ENCODE data around the gene TGFA.

DNA sequence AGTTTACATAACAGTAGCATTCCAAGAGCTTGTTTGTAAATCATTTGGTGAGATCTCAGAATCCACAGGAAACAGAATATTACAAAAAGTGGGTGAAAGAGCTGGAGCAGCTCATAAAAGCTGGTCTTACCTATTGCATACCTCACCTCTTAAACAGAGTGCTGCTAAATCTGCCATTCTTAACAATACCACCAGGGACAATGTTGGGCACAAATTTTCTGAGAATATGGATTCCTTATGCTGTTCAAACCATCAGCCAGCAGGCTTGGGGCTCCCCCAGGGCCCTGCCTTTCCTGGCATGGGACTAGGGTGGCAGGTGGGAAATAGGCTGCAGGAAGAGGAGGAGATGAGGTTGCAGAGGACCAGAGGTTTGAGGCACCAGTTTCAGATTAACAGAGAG, 55.6 kb downstream of the TGFA start:
- TF ChIP-seq, protein P1, sequence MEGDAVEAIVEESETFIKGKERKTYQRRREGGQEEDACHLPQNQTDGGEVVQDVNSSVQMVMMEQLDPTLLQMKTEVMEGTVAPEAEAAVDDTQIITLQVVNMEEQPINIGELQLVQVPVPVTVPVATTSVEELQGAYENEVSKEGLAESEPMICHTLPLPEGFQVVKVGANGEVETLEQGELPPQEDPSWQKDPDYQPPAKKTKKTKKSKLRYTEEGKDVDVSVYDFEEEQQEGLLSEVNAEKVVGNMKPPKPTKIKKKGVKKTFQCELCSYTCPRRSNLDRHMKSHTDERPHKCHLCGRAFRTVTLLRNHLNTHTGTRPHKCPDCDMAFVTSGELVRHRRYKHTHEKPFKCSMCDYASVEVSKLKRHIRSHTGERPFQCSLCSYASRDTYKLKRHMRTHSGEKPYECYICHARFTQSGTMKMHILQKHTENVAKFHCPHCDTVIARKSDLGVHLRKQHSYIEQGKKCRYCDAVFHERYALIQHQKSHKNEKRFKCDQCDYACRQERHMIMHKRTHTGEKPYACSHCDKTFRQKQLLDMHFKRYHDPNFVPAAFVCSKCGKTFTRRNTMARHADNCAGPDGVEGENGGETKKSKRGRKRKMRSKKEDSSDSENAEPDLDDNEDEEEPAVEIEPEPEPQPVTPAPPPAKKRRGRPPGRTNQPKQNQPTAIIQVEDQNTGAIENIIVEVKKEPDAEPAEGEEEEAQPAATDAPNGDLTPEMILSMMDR (IDR thresholded peaks at IDR 0.05) = peak in 2 of 6 experiments; percentile 24 to 46
- no peak for TF ChIP-seq POLR2A (IDR thresholded peaks at IDR 0.05)
